HCT116 (cell line): ENCODE results near the gene EFEMP2. TPM values are rescaled to one million over a fixed set of nuclear protein-coding genes. Genes with fewer than 3 reads are reported as not detected.

ENCODE experiments used
- ATAC-seq: fragments of 200-7000 bp; cut with Tn5 transposase; 2 replicates; pipeline ENCODE4 v1.9.1; 2020; ENCODE audit warnings: mild to moderate bottlenecking, moderate library complexity
- BruUV-seq: library from RNA; stranded (reverse); fragments of 400-500 nt; replicated peaks from 2 replicates; lab custom pipeline; 2021; lab: Mats Ljungman, UMichigan
- CTCF ChIA-PET: fragments of 300-600 bp; sonication (Branson Sonifier 250); formaldehyde crosslinking; loops from one replicate; lab custom pipeline; 2021; ENCODE audit warnings: antibody characterized with exemption; lab: Charles Lee
- POLR2A ChIA-PET: fragments of 300-600, 350-600 bp; sonication (Branson Sonifier 250); formaldehyde crosslinking; loops from one replicate; lab custom pipeline; 2021; ENCODE audit warnings: antibody characterized with exemption; lab: Charles Lee
- RAD21 ChIA-PET, 2 experiments: fragments of 300-600 bp; sonication (Branson Sonifier 250); formaldehyde crosslinking; loops; one replicate each; lab custom pipeline; 2023; ENCODE audit warnings: low total read pairs in 2 of 2; ENCODE audit not compliant: uncharacterized antibody in 2 of 2, unreplicated experiment in 2 of 2, low non-redundant PET in 1 of 2; lab: Charles Lee
- DNase-seq: peaks from one replicate; pipeline ENCODE4 v3.0.0-alpha.2; 2010; ENCODE audit warnings: low read depth, low spot score
- H2AFZ ChIP-seq: fragments of 200-600 bp; shearing (Covaris generic), sonication (generic); 2 replicates; pipeline ENCODE4 v1.6.1; 2017; ENCODE audit warnings: low read depth, mixed run types, mixed read lengths, antibody characterized with exemption, low read length; ENCODE audit not compliant: poor library complexity, severe bottlenecking
- H3K27ac ChIP-seq: 2 replicates; pipeline ENCODE4 v1.5.1; 2012; ENCODE audit warnings: low read depth, low read length
- H3K27me3 ChIP-seq: fragments of 200-600 bp; sonication (generic); 2 replicates; pipeline ENCODE4 v1.6.1; 2016; ENCODE audit warnings: mixed run types, low read length, mixed read lengths; ENCODE audit not compliant: insufficient read depth
- H3K36me3 ChIP-seq, 2 experiments: fragments of 200-500 bp in 1 of 2; fragments of 200-600 bp in 1 of 2; sonication (Bioruptor generic) in 1 of 2; sonication (generic) in 1 of 2; 2 replicates each; pipeline versions ENCODE4 v1.5.1 to v1.6.1; 2014 to 2016; ENCODE audit warnings: low read length in 2 of 2, inconsistent platforms in 1 of 2, mixed read lengths in 1 of 2, mixed run types in 1 of 2; ENCODE audit not compliant: insufficient read depth in 2 of 2, control insufficient read depth in 1 of 2
- H3K4me1 ChIP-seq, 2 experiments: fragments of 200-600 bp in 1 of 2; sonication (generic) in 1 of 2; 2 replicates each; pipeline versions ENCODE4 v1.5.1 to v1.6.1; 2012 to 2017; ENCODE audit warnings: low read length in 2 of 2, inconsistent platforms in 1 of 2, mild to moderate bottlenecking in 1 of 2, mixed read lengths in 1 of 2, mixed run types in 1 of 2, moderate library complexity in 1 of 2; ENCODE audit not compliant: insufficient read depth in 2 of 2, control insufficient read depth in 1 of 2
- H3K4me2 ChIP-seq: fragments of 200-600 bp; sonication (generic); 2 replicates; pipeline ENCODE4 v1.6.1; 2017; ENCODE audit warnings: mixed run types, low read length, mixed read lengths
- H3K4me3 ChIP-seq, 2 experiments: fragments of 200-600 bp in 1 of 2; sonication (generic) in 1 of 2; replicated peaks in 1 of 2; 2 replicates each; pipeline ENCODE4 v1.5.1; 2011 to 2016; ENCODE audit warnings: low read length in 2 of 2, control low read depth in 1 of 2, low read depth in 1 of 2, mild to moderate bottlenecking in 1 of 2, mixed read lengths in 1 of 2, mixed run types in 1 of 2
- H3K79me2 ChIP-seq: fragments of 200-600 bp; sonication (generic); 2 replicates; pipeline ENCODE4 v1.6.1; 2017; ENCODE audit warnings: mild to moderate bottlenecking, mixed run types, low read length, moderate library complexity, mixed read lengths; ENCODE audit not compliant: insufficient read depth
- H3K9ac ChIP-seq: fragments of 200-600 bp; sonication (generic); 2 replicates; pipeline ENCODE4 v1.6.1; 2016; ENCODE audit warnings: low read length, mixed read lengths
- H3K9me2 ChIP-seq: fragments of 200-600 bp; sonication (generic), shearing (Covaris generic); 2 replicates; pipeline ENCODE4 v1.6.1; 2017; ENCODE audit warnings: mixed run types, mild to moderate bottlenecking, moderate library complexity; ENCODE audit not compliant: insufficient read depth
- H3K9me3 ChIP-seq, 2 experiments: fragments of 200-500 bp in 1 of 2; fragments of 200-600 bp in 1 of 2; sonication (Bioruptor generic) in 1 of 2; sonication (generic) in 1 of 2; 2 replicates each; pipeline ENCODE4 v1.6.1; 2014 to 2017; ENCODE audit warnings: low read length in 2 of 2, mixed read lengths in 2 of 2, inconsistent platforms in 1 of 2, low read depth in 1 of 2, mild to moderate bottlenecking in 1 of 2, mixed run types in 1 of 2, moderate library complexity in 1 of 2; ENCODE audit not compliant: control insufficient read depth in 1 of 2, insufficient read depth in 1 of 2
- H4K20me1 ChIP-seq: fragments of 200-600 bp; sonication (generic), shearing (Covaris generic); 2 replicates; pipeline ENCODE4 v1.6.1; 2017; ENCODE audit warnings: mixed run types, mild to moderate bottlenecking, moderate library complexity; ENCODE audit not compliant: insufficient read depth
- CEBPB ChIP-seq: IDR thresholded peaks from 2 replicates; pipeline ENCODE4 v1.6.1; 2012; ENCODE audit warnings: low read depth
- ELF1 ChIP-seq: IDR thresholded peaks from 2 replicates; pipeline ENCODE4 v1.6.1; 2012; ENCODE audit warnings: low read depth, borderline replicate concordance
- EZH2 ChIP-seq: fragments of 200-600 bp; sonication (generic); IDR thresholded peaks from 2 replicates; pipeline ENCODE4 v1.6.1; 2017; ENCODE audit warnings: antibody characterized with exemption, mixed run types
- EZH2phosphoT487 ChIP-seq: fragments of 200-600 bp; IDR thresholded peaks from 2 replicates; pipeline ENCODE4 v1.6.1; 2018; ENCODE audit warnings: antibody characterized with exemption, borderline replicate concordance
- POLR2A ChIP-seq: IDR thresholded peaks from 2 replicates; pipeline ENCODE4 v1.7.0; 2011; ENCODE audit warnings: borderline replicate concordance; ENCODE audit not compliant: insufficient read depth, insufficient read length; ENCODE audit errors: extremely low read depth
- POLR2AphosphoS5 ChIP-seq: IDR thresholded peaks from 2 replicates; pipeline ENCODE4 v1.6.1; 2011; ENCODE audit warnings: mild to moderate bottlenecking, low read depth, low read length, moderate library complexity
- RAD21 ChIP-seq: IDR thresholded peaks from 2 replicates; pipeline ENCODE4 v1.6.1; 2012; ENCODE audit warnings: low read depth, mild to moderate bottlenecking
- SP1 ChIP-seq: IDR thresholded peaks from 2 replicates; pipeline ENCODE4 v1.6.1; 2012; ENCODE audit warnings: low read depth
- SRF ChIP-seq: IDR thresholded peaks from 2 replicates; pipeline ENCODE4 v1.6.1; 2012; ENCODE audit warnings: low read depth
- TCF7L2 ChIP-seq: IDR thresholded peaks from 2 replicates; pipeline ENCODE4 v1.7.0; 2011; ENCODE audit warnings: borderline replicate concordance, inconsistent platforms; ENCODE audit not compliant: insufficient read depth, insufficient read length; ENCODE audit errors: extremely low read depth
- YY1 ChIP-seq: IDR thresholded peaks from 2 replicates; pipeline ENCODE4 v1.6.1; 2011; ENCODE audit warnings: low read length, low read depth, moderate library complexity, mild to moderate bottlenecking; ENCODE audit not compliant: insufficient replicate concordance; ENCODE audit errors: extremely low read depth
- ZFX ChIP-seq: fragments of 450-650 bp; IDR thresholded peaks from 2 replicates; pipeline ENCODE4 v1.6.1; 2017
- ZNF274 ChIP-seq: fragments of 200-500 bp; sonication (Bioruptor generic); IDR thresholded peaks from 2 replicates; pipeline ENCODE4 v1.6.1; 2014; ENCODE audit warnings: mild to moderate bottlenecking, low read depth, low read length, inconsistent platforms
- intact Hi-C: fragments of 100-400 bp; cut with micrococcal nuclease; formaldehyde crosslinking; loops from 2 replicates; pipeline ENCODE4 v1.10.0; 2022
- total RNA-seq: library from RNA; stranded (reverse); gene quantifications from one replicate; pipeline ENCODE4 v1.2.1, GENCODE V29; 2021; ENCODE audit not compliant: unreplicated experiment
- TF ChIP-seq, protein P1 (sequence below): IDR thresholded peaks from 2 replicates; pipeline ENCODE4 v1.6.1; 2012
- TF ChIP-seq, protein P2 (sequence below), 3 experiments: fragments of 200-600 bp in 1 of 3; sonication (generic) in 1 of 3; IDR thresholded peaks in 2 of 3; conservative IDR thresholded peaks in 1 of 3; 2 replicates each; pipeline ENCODE4 v1.5.1; 2012 to 2017; ENCODE audit warnings: low read depth in 2 of 3, low read length in 2 of 3, antibody characterized with exemption in 1 of 3, borderline replicate concordance in 1 of 3, control low read depth in 1 of 3, mild to moderate bottlenecking in 1 of 3, mixed read lengths in 1 of 3, mixed run types in 1 of 3, moderate library complexity in 1 of 3; ENCODE audit not compliant: insufficient read depth in 1 of 3

EFEMP2 gene
- total RNA-seq, 1 experiment from 2014 or later: 8.4 TPM

DNA sequence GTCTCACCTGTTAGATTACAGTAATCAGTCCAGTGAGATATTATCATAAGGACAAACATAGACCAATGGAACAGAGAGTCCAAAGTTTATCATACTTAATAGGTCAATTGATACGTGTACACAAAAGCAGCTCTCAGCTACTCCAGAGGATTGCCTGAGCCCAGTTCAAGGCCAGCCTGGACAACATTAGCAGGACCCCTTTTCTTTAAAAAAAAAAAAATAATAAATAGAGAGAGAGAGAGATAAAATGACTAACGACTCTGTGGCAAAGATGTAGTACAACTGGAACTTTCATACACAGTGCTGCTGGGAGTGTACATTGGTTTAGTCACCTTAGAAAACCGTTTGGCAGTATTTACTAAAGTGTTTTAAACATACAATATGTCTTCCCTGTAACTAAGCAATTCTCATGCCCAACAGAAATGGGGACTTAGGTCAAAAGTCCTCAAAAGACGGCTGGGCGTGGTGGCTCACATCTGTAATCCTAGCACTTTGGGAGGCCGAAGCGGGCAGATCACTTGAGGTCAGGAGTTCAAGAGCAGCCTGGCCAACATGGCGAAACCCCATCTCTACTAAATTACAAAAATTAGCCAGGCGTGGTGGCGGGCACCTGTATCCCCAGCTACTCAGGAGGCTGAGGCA, 28.2 kb downstream of the EFEMP2 start:
- RAD21 ChIA-PET: no interaction called here
- Histone ChIP-seq H3K4me1 (no peaks in the 10 kb centered on the region), H3K79me2 (no peaks in the 10 kb centered on the region), H2AFZ (no peak overlapping the region), H3K36me3 (no peaks in the 10 kb centered on the region), H3K9ac (no peak overlapping the region), H3K27me3 (no peaks in the 10 kb centered on the region), H3K27ac (no peak overlapping the region), H3K9me3 (no peaks in the 10 kb centered on the region), H3K9me2 (no peaks in the 10 kb centered on the region), H4K20me1 (no peaks in the 10 kb centered on the region), H3K4me2 (no peak overlapping the region), H3K4me3 (no peak overlapping the region)
- TF ChIP-seq TCF7L2 (no peak), EZH2 (no peak), SRF (no peak), ZNF274 (no peak), YY1 (no peak), SP1 (no peak), ELF1 (no peak), ZFX (no peak), CEBPB (no peak)
- TF ChIP-seq, protein P1, sequence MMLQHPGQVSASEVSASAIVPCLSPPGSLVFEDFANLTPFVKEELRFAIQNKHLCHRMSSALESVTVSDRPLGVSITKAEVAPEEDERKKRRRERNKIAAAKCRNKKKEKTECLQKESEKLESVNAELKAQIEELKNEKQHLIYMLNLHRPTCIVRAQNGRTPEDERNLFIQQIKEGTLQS: no peak
- POLR2A ChIA-PET: no interaction called here
- no peak for DNase-seq
- CTCF ChIA-PET: interaction anchor here (1.3 to 1.5 kb wide), 2 partner anchors 16 to 65 kb away, joined by 5 to 6 read pairs; no protein-coding TSS in a partner anchor
- no peak for ATAC-seq
- intact Hi-C loops: no loop called here
- BruUV-seq: no TSS peak

- BruUV-seq: no TSS peak
- ATAC-seq: no peak
- RAD21 ChIA-PET: no interaction called here
Observed at GRCh38 chr11:65843811-65844210, 28.8 kb downstream of the EFEMP2 start.

More at GRCh38 chr11:65843811-65844210, 28.8 kb downstream of the EFEMP2 start:
- H4K20me1 ChIP-seq: no peaks in the 10 kb centered on the region
- H3K9me2 ChIP-seq: no peaks in the 10 kb centered on the region
- H2AFZ ChIP-seq: no peak overlapping the region
- intact Hi-C loops: no loop called here
- no peaks in the 10 kb centered on the region for H3K4me1 ChIP-seq
- H3K79me2 ChIP-seq: no peaks in the 10 kb centered on the region
- no peak overlapping the region for H3K27ac ChIP-seq
- no peak overlapping the region for H3K4me2 ChIP-seq
- no peaks in the 10 kb centered on the region for H3K27me3 ChIP-seq
- no peak for TF ChIP-seq EZH2phosphoT487
- no peak for TF ChIP-seq POLR2A
- no peak for TF ChIP-seq ZNF274
- TF ChIP-seq ELF1: no peak
- no peak for TF ChIP-seq SP1
- TF ChIP-seq, protein P2, sequence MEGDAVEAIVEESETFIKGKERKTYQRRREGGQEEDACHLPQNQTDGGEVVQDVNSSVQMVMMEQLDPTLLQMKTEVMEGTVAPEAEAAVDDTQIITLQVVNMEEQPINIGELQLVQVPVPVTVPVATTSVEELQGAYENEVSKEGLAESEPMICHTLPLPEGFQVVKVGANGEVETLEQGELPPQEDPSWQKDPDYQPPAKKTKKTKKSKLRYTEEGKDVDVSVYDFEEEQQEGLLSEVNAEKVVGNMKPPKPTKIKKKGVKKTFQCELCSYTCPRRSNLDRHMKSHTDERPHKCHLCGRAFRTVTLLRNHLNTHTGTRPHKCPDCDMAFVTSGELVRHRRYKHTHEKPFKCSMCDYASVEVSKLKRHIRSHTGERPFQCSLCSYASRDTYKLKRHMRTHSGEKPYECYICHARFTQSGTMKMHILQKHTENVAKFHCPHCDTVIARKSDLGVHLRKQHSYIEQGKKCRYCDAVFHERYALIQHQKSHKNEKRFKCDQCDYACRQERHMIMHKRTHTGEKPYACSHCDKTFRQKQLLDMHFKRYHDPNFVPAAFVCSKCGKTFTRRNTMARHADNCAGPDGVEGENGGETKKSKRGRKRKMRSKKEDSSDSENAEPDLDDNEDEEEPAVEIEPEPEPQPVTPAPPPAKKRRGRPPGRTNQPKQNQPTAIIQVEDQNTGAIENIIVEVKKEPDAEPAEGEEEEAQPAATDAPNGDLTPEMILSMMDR (IDR thresholded peaks at IDR 0.05 in 2 of 3, conservative IDR thresholded peaks at IDR 0.05 in 1 of 3; ENCODE audit: borderline replicate concordance in 1 of 3, insufficient read depth in 1 of 3, low read depth in 2 of 3, low read length in 2 of 3): no peak
- no peak for TF ChIP-seq POLR2AphosphoS5
- TF ChIP-seq RAD21: no peak
- H3K4me3 ChIP-seq: no peak overlapping the region
- ChIA-PET CTCF (interaction anchor here (0.7 to 1.5 kb wide), 3 partner anchors 16 to 64 kb away, joined by 3 to 6 read pairs (median 5); no protein-coding TSS in a partner anchor), POLR2A (interaction anchor here (0.5 kb wide), 1 partner anchor 132 kb away, joined by 3 read pairs; no protein-coding TSS in a partner anchor)
- H3K9me3 ChIP-seq: no peaks in the 10 kb centered on the region
- H3K36me3 ChIP-seq: no peaks in the 10 kb centered on the region
- no peak overlapping the region for H3K9ac ChIP-seq
- no peak for DNase-seq
